ENCODE results near the gene MGRN1. TPM values are rescaled to one million over a fixed set of nuclear protein-coding genes. Genes with fewer than 3 reads are reported as not detected.

The MGRN1 gene
- total RNA-seq, 1 donor from 2014 or later: 91.5 TPM

DNA sequence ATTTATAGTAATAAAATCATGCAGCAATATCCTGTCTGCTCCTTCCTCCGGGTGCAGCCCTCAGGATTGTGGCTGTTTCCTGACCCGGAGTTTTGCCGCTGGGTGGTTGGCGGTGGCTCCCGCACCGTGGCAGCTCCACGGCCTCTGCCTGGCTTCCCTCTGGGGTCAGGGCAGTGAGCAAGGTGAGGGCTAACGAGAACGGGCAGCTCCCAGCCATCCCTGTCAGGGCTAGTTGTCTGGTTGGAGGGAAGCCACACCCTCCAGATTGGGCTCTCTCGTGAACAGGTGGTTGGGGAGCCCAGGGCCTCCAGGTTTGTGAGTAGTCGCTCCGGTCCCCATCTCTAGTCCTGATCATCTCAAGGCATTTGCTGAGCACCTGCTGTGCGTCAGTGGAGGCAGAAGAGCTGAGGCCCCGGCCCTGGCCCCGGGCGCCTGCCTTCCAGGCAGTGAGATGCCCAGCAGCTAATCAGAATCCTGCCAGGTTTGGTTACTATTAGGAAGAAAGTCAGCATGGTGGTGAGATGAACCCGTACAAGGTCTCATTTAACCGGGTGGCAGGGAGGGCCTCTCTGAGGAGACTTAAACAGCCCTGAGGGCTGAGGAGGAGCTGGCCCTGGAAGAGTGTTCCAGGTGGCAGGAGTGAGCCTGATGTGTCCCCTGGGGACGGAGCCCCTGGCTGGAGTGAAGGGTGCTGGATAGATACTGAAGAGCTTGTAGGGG lies 66.5 kb downstream of the MGRN1 start:
- peaks cover 3% of the 10 kb centered on the region for H3K36me3 Mint-ChIP-seq (ENCODE audit: low read depth, unreplicated experiment)
- Histone ChIP-seq H2AFZ (ENCODE audit: low read depth, low read length) (no peak overlapping the region), H3K4me1 (ENCODE audit: insufficient read depth, low read length) (peaks cover 10% of the 10 kb centered on the region), H3K4me2 (ENCODE audit: low read length) (no peak overlapping the region), H4K20me1 (ENCODE audit: insufficient read depth, low read length) (peaks cover 19% of the 10 kb centered on the region), H3K27me3 (ENCODE audit: insufficient read depth, low read length) (no peaks in the 10 kb centered on the region), H3K36me3 (ENCODE audit: insufficient read depth, low read length) (peaks cover 8% of the 10 kb centered on the region), H3K79me2 (ENCODE audit: insufficient read depth, low read length) (peaks cover 16% of the 10 kb centered on the region), H3K9ac (ENCODE audit: low read length) (no peak overlapping the region), H3K9me3 (ENCODE audit: insufficient read depth, low read depth, low read length) (no peaks in the 10 kb centered on the region), H3K4me3 (ENCODE audit: insufficient read depth, low read depth, low read length) (no peak overlapping the region), H3K27ac (ENCODE audit: low read depth, low read length) (no peak overlapping the region)
- FAIRE-seq (no peak), DNase-seq (ENCODE audit: low read depth) (no peak)
- no peak overlapping the region for H3K27ac Mint-ChIP-seq (ENCODE audit: unreplicated experiment)
- peaks cover 6% of the 10 kb centered on the region for H3K4me1 Mint-ChIP-seq (ENCODE audit: low read depth, unreplicated experiment)
- H3K9me3 Mint-ChIP-seq (ENCODE audit: unreplicated experiment): no peaks in the 10 kb centered on the region
- H3K27me3 Mint-ChIP-seq (ENCODE audit: low read depth, unreplicated experiment): no peaks in the 10 kb centered on the region
- TF ChIP-seq, protein P1, sequence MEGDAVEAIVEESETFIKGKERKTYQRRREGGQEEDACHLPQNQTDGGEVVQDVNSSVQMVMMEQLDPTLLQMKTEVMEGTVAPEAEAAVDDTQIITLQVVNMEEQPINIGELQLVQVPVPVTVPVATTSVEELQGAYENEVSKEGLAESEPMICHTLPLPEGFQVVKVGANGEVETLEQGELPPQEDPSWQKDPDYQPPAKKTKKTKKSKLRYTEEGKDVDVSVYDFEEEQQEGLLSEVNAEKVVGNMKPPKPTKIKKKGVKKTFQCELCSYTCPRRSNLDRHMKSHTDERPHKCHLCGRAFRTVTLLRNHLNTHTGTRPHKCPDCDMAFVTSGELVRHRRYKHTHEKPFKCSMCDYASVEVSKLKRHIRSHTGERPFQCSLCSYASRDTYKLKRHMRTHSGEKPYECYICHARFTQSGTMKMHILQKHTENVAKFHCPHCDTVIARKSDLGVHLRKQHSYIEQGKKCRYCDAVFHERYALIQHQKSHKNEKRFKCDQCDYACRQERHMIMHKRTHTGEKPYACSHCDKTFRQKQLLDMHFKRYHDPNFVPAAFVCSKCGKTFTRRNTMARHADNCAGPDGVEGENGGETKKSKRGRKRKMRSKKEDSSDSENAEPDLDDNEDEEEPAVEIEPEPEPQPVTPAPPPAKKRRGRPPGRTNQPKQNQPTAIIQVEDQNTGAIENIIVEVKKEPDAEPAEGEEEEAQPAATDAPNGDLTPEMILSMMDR (IDR thresholded peaks at IDR 0.05; ENCODE audit: insufficient read depth, low read depth, low read length): no peak
- no peak overlapping the region for H3K4me3 Mint-ChIP-seq (ENCODE audit: unreplicated experiment)

DNA sequence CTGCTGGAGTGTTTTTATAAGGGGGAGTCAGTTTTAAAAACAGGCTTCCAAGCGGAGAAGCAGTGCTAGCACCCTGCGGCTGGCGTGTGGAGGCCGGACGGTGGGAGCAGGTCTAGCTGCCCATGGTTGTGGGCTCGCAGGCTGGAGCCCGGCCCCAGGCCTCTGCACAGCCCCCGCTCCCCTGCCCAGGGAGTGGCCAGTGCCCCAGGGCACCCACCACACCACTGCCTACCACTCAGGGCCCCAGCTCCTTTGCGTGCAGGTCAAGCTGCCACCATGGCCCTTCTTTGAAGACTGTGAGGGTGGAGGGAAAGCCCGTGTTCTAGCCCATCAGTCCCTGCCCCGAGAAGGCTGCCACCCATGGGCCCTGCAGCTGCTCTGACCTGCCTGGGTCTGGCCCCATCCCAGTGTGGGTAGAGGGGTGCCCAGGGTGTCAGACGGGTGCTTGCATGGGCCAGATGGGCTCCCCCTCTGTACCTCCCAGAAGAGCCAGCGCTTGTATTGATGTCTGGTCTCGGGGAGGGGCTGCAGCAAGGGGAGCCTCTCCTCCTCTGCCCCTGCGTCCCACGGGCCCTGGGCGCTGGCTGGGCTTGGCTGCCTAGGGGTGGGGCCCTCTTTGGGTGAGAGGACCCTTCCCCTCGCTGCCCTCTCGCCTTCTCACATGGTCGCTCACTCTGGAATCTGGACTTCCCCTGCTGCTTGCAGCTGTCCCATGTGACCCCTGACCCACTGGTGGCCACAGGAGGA lies 67.2 kb downstream of the MGRN1 start:
- FAIRE-seq (no peak), DNase-seq (ENCODE audit: low read depth) (no peak)
- no peak overlapping the region for H3K9ac ChIP-seq (ENCODE audit: low read length)
- TF ChIP-seq, protein P1 (IDR thresholded peaks at IDR 0.05; ENCODE audit: insufficient read depth, low read depth, low read length): no peak
- no peak for TF ChIP-seq EZH2 (IDR thresholded peaks at IDR 0.05; ENCODE audit: insufficient read depth, low read length)
- peaks cover 16% of the 10 kb centered on the region for H3K79me2 ChIP-seq (ENCODE audit: insufficient read depth, low read length)
- no peak overlapping the region for H3K4me2 ChIP-seq (ENCODE audit: low read length)
- peaks cover 11% of the 10 kb centered on the region for H3K36me3 ChIP-seq (ENCODE audit: insufficient read depth, low read length)
- H3K4me3 ChIP-seq (ENCODE audit: insufficient read depth, low read depth, low read length): no peak overlapping the region
- no peaks in the 10 kb centered on the region for H3K9me3 Mint-ChIP-seq (ENCODE audit: unreplicated experiment)
- H2AFZ ChIP-seq (ENCODE audit: low read depth, low read length): no peak overlapping the region
- peaks cover 6% of the 10 kb centered on the region for H3K4me1 Mint-ChIP-seq (ENCODE audit: low read depth, unreplicated experiment)
- peaks cover 10% of the 10 kb centered on the region for H3K4me1 ChIP-seq (ENCODE audit: insufficient read depth, low read length)
- no peaks in the 10 kb centered on the region for H3K9me3 ChIP-seq (ENCODE audit: insufficient read depth, low read depth, low read length)
- H3K4me3 Mint-ChIP-seq (ENCODE audit: unreplicated experiment): no peak overlapping the region
- peaks cover 23% of the 10 kb centered on the region for H4K20me1 ChIP-seq (ENCODE audit: insufficient read depth, low read length)
- peaks cover 3% of the 10 kb centered on the region for H3K36me3 Mint-ChIP-seq (ENCODE audit: low read depth, unreplicated experiment)
- H3K27me3 Mint-ChIP-seq (ENCODE audit: low read depth, unreplicated experiment): no peaks in the 10 kb centered on the region
- peak overlapping the region; percentile 58 for H3K27ac Mint-ChIP-seq (ENCODE audit: unreplicated experiment)
- H3K27ac ChIP-seq (ENCODE audit: low read depth, low read length): no peak overlapping the region
- H3K27me3 ChIP-seq (ENCODE audit: insufficient read depth, low read length): no peaks in the 10 kb centered on the region

All from astrocyte (in vitro differentiated cells and primary cell).